Measurements from ENCODE around the gene COL9A2.

COL9A2 gene

DNA sequence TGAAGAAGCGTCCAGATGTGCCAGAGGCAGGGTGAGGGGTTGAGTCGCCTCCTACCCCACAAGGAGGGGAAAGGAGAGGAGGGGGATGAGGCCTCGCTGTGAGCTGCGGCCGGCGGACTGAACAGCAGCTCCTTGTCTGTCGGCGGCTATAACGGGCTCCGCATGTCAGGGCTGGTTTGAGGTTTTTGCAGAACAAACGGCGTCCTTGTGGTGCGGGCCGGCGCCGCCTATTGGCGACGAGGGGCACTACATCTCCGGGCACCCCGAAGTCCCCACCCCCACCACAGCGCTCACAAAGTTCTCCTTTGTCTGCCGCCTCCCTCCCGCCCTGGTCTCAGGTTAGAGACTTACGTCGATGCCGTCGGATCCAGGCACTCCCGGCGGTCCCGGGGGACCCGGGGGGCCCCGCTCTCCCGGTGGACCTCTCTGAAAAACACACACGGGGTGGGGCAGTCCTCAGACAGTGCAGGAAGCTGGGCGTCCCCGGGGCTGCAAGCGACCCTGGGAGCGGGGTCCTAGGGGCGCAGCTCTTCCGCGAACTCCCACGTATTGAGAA lies 1.8 kb downstream of the COL9A2 start:
- H3K9me3 ChIP-seq (ENCODE audit: low read depth, low read length) = no peaks in the 10 kb centered on the region
- no peak overlapping the region for H3K9ac ChIP-seq (ENCODE audit: insufficient read length)
- H3K4me3 ChIP-seq = no peak overlapping the region
- DNase-seq (ENCODE audit: low read depth, low spot score) = no peak
- no peak for TF ChIP-seq FOXP2 (optimal IDR thresholded peaks at IDR 0.05; ENCODE audit: control extremely low read depth, extremely low read length, insufficient read depth)
- peak; percentile 70 for TF ChIP-seq POLR2AphosphoS5 (IDR thresholded peaks at IDR 0.05; ENCODE audit: borderline replicate concordance, low read depth, low read length)
- no peak overlapping the region for H3K27ac ChIP-seq
- no peaks in the 10 kb centered on the region for H3K36me3 ChIP-seq (ENCODE audit: insufficient read depth, low read length)

DNA sequence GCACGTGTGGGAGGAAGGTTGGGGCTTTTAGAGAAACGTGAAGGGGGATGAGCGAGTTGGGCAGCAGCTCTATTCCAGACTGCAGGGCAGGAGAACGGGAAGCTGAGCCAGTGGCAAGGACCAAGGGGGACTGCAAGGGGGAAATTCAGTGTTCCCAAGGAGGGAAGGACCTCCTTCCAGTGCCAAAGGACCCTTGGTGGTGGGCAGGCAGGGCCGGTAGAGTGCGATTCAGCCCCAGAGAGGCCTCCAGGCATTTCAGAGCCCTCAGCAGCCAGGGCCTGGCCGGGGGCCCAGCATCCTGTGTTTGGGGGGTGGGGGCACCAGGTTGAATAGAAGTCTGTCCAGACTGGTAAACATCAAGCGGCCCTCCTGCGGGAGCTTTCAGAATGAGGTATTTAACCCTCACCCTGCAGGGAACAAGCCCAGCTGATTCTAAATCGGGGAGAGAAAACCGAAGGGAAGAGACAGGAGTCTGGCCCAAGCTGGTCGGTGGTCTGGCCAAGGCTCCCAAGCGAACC lies 2.3 kb downstream of the COL9A2 start:
- H3K9me3 ChIP-seq (ENCODE audit: low read depth, low read length) = no peaks in the 10 kb centered on the region
- H3K36me3 ChIP-seq (ENCODE audit: insufficient read depth, low read length) = no peaks in the 10 kb centered on the region
- H3K27ac ChIP-seq = no peak overlapping the region
- TF ChIP-seq POLR2AphosphoS5 (IDR thresholded peaks at IDR 0.05; ENCODE audit: borderline replicate concordance, low read depth, low read length) (no peak), EZH2 (IDR thresholded peaks at IDR 0.05) (no peak), FOXP2 (optimal IDR thresholded peaks at IDR 0.05; ENCODE audit: control extremely low read depth, extremely low read length, insufficient read depth) (no peak)
- DNase-seq (ENCODE audit: low read depth, low spot score) = no peak
- H3K4me3 ChIP-seq = no peak overlapping the region
- no peak overlapping the region for H3K9ac ChIP-seq (ENCODE audit: insufficient read length)

DNA sequence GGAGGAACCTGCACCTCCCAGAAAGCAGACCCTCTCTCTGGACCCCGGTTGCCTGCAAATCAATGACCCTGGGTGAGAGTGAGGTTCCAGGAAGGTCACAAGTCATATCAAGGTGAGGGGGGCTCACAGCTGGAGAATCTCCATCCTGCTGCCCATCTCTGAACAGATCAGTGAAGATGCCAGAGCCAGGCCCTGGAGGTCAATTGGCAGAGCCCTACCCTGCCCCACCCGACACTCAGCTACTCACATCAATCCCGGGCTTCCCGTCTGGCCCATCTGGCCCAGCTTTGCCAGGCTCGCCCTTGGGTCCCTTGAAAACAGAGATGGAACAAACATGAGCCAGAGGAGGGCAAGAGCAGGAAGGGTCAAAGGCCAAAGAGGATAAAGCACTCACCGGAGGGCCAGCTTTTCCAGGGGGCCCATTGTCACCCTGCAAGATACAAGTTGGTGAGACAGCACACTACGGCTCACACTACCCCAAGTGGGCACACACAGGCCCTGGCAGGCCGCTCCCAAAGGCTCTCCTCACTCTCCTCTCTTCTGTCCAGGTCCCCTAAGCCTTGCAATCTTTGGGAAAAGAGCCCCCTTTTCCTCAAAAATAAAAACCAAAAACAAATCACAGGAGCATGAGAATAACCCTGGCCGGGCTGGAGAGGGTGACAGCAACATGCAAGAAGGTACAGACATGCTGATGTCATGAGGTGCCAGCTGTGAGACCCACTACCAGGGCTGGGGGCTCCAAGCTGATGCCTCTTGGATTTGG lies 2.9 kb downstream of the COL9A2 start:
- H3K9ac ChIP-seq (ENCODE audit: insufficient read length) = no peak overlapping the region
- TF ChIP-seq EZH2 (IDR thresholded peaks at IDR 0.05) (no peak), FOXP2 (optimal IDR thresholded peaks at IDR 0.05; ENCODE audit: control extremely low read depth, extremely low read length, insufficient read depth) (no peak)
- no peak overlapping the region for H3K27ac ChIP-seq
- no peak overlapping the region for H3K4me3 ChIP-seq
- H3K36me3 ChIP-seq (ENCODE audit: insufficient read depth, low read length) = no peaks in the 10 kb centered on the region
- no peak for DNase-seq (ENCODE audit: low read depth, low spot score)
- no peaks in the 10 kb centered on the region for H3K9me3 ChIP-seq (ENCODE audit: low read depth, low read length)

DNA sequence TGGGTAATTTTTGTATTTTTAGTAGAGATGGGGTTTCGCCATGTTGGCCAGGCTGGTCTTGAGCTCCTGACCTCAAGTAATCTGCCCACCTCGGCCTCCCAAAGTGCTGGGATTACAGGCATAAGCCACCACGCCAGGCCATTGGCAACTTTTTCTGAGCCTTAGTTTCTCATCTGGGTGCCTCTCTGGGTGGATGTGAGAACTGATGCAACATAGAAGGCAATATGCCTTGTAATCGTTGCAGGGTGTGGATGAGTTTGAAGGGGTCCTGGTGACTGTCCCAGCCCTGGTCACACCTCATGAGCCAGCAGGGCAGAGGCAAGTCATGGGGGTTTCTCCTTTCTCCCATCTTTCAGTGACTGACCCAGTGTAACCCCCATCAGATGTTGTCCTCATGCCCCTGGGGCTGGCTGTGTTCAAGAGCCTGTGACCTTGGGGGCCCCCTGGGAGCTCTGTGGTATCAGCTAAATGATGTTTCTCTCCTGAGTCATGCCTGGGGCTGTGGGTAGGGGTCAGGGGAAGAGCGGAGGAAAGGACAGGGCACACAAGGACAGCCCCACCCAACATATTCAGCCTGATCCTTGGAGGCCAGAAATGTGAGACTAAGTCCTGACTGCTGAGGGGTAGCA lies 3.6 kb downstream of the COL9A2 start:
- no peak overlapping the region for H3K4me3 ChIP-seq
- TF ChIP-seq POLR2AphosphoS5 (IDR thresholded peaks at IDR 0.05; ENCODE audit: borderline replicate concordance, low read depth, low read length) (no peak), FOXP2 (optimal IDR thresholded peaks at IDR 0.05; ENCODE audit: control extremely low read depth, extremely low read length, insufficient read depth) (no peak), EZH2 (IDR thresholded peaks at IDR 0.05) (no peak)
- no peak overlapping the region for H3K9ac ChIP-seq (ENCODE audit: insufficient read length)
- H3K9me3 ChIP-seq (ENCODE audit: low read depth, low read length) = no peaks in the 10 kb centered on the region
- H3K27ac ChIP-seq = no peak overlapping the region
- no peak for DNase-seq (ENCODE audit: low read depth, low spot score)
- no peaks in the 10 kb centered on the region for H3K36me3 ChIP-seq (ENCODE audit: insufficient read depth, low read length)

DNA sequence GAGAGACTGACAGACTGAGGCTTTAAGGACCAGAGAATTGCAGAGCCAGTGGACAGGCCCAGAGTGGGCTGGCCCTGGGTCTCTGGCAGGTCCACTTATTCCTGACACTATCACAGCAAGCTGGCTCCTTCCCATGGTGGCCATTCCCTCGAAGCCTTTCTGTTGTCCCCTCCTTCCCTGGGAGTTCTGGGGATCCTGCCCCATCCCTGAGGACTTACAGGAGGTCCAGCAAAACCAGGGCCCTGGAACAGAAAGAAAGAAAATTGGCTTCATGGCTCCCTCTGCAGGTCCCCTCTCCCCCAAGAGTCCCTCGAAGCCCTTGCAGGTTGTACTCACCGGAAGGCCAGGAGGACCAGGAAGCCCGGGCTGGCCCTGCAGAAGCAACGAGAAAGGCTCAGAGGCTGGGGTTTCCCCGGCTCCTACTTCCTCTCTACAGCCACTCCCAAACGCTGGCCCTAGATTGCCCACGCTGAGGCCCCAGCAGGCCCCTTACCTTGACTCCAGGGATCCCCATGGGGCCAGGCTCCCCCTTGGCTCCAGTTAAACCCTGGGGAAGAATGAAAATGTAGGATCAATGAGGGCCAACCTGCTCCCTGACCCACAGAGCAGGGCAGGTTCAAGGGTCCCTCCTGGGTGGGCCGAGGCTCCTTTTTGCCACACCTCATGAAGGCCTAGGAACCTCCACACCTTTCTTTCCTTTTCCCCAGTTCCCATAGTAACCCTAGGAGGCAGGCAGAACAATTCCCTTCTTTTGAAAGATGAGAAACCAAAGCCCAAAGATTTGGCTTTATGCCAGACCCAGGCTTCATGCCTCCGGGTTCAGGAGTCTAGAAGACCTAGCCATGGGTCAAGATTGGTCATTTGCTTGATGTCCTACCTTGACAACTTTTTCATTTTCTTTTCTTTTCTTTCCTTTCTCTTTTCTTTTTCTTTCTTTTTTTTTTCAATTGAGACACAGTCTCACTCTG lies 4.6 kb downstream of the COL9A2 start:
- Histone ChIP-seq H3K9ac (ENCODE audit: insufficient read length) (no peak overlapping the region), H3K9me3 (ENCODE audit: low read depth, low read length) (no peaks in the 10 kb centered on the region), H3K36me3 (ENCODE audit: insufficient read depth, low read length) (no peaks in the 10 kb centered on the region), H3K4me3 (no peak overlapping the region), H3K27ac (no peak overlapping the region)
- TF ChIP-seq POLR2AphosphoS5 (IDR thresholded peaks at IDR 0.05; ENCODE audit: borderline replicate concordance, low read depth, low read length) = no peak
- no peak for TF ChIP-seq EZH2 (IDR thresholded peaks at IDR 0.05)
- TF ChIP-seq FOXP2 (optimal IDR thresholded peaks at IDR 0.05; ENCODE audit: control extremely low read depth, extremely low read length, insufficient read depth) = no peak
- DNase-seq (ENCODE audit: low read depth, low spot score) = no peak

DNA sequence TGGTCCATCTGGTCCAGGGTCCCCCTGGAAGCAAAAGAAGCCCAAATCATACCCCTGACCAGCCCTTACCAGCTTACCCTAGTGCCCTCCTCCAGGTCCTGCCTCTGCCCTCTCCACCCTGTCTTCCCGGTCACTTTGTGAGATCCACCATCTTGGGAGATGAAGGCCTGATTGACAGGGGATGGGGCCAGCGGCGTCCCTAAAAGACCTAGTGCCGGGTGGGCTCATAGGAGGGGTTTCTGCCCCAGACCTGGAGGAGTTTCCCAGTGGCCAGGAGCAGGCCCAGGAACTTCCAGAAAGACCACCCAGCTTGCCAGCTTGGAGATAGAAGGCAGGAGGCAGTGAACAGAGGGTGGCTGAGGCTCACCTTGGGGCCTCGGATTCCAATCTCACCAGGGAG lies 5.4 kb downstream of the COL9A2 start:
- DNase-seq (ENCODE audit: low read depth, low spot score) = no peak
- Histone ChIP-seq H3K36me3 (ENCODE audit: insufficient read depth, low read length) (no peaks in the 10 kb centered on the region), H3K9me3 (ENCODE audit: low read depth, low read length) (no peaks in the 10 kb centered on the region), H3K9ac (ENCODE audit: insufficient read length) (no peak overlapping the region), H3K27ac (no peak overlapping the region), H3K4me3 (no peak overlapping the region)
- TF ChIP-seq FOXP2 (optimal IDR thresholded peaks at IDR 0.05; ENCODE audit: control extremely low read depth, extremely low read length, insufficient read depth) (no peak), POLR2AphosphoS5 (IDR thresholded peaks at IDR 0.05; ENCODE audit: borderline replicate concordance, low read depth, low read length) (no peak), EZH2 (IDR thresholded peaks at IDR 0.05) (no peak)

DNA sequence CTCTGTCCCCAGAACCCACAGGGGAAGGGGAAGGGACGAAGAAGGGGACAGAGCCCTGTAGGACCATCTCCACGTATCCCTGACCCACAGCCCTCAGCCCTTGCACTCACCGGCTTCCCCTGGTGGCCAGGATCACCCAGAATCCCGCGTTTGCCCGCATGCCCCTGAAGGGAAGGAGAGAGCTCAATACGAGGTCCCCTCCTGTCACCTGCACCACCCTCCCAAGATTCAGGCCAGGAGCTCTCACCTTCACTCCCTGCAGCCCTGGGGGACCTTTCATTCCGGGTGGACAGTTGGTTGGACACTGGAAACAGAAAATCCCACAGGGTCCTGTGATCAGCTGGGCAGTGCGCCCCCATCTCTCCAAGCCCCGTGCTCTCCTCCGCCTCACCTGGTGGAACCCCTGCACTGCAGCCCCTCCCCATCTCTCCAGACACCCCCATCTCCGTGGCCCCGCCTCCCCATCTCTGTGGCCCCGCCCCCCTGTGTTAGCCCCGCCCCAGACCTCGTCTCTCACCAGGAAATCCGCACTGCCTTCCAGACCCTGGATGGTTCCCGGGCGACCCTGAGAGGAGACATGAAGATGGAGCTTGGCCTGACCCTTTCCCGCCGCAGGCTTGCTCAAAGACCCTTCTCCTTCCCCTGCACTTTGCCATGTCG lies 6.0 kb downstream of the COL9A2 start:
- Histone ChIP-seq H3K36me3 (ENCODE audit: insufficient read depth, low read length) (no peaks in the 10 kb centered on the region), H3K27ac (no peak overlapping the region), H3K4me3 (no peak overlapping the region), H3K9me3 (ENCODE audit: low read depth, low read length) (no peaks in the 10 kb centered on the region), H3K9ac (ENCODE audit: insufficient read length) (no peak overlapping the region)
- TF ChIP-seq EZH2 (IDR thresholded peaks at IDR 0.05) = no peak
- TF ChIP-seq POLR2AphosphoS5 (IDR thresholded peaks at IDR 0.05; ENCODE audit: borderline replicate concordance, low read depth, low read length) = no peak
- no peak for TF ChIP-seq FOXP2 (optimal IDR thresholded peaks at IDR 0.05; ENCODE audit: control extremely low read depth, extremely low read length, insufficient read depth)
- DNase-seq (ENCODE audit: low read depth, low spot score) = no peak
